ENCODE measurements around the gene GMDS. TPM values are rescaled to one million over a fixed set of nuclear protein-coding genes. Genes with fewer than 3 reads are reported as not detected.

GMDS gene
- total RNA-seq, 1 experiment from 2014 or later = 23.6 TPM

DNA sequence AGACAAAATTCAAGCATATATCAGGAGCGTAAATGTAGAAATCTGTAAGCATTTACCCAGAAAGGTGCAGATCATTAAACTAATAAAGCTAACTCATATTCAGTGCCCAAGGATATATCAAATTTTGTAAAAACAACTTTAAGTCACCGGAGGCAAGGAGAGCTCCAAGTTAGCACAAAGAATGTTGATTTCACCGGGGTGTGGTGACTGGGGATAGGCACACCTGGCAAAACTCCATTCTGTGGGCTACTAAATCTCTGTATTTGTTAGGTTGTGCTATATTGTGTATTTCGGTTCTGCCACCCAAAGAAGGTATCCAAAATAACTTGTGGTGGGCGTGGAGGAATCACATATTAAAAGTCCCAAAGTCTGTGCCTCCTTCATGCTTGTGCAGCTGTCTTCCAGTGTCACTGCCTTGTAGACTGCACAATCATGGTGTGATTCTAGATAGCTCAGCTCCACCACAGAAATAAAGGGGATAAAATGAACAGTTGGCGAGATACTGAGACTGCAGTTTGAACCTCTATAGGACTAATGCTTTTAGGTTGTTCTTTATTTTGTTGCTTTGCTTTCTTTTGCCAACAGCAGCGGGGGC, 111.6 kb downstream of the GMDS start:
- no peak for DNase-seq (ENCODE audit: low spot score)

GRCh38 chr6:2132916-2133315, 112.5 kb downstream of the GMDS start:
- no peak for DNase-seq (ENCODE audit: low spot score)

DNA sequence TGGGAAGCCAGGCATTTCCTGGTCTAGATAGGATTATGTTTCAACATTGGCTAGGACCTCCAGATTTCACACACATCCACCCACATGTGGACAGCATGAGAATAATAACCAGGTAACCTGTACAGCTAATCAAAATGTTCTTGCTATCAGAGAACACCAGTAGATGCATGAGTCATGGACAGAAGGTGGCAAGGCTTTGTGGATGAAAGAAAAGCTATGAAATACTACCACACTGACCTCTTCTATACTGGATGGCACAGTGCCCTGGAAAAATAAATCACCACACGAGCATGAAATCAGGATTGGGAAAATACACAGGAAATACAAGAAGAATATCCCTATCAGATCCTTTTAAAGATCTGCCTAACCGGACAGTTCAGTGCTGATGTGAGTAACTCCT, 113.0 kb downstream of the GMDS start:
- no peak for DNase-seq (ENCODE audit: low spot score)

GRCh38 chr6:2129182-2129621, 116.2 kb downstream of the GMDS start:
- DNase-seq (ENCODE audit: low spot score) = peak; percentile 26

GRCh38 chr6:2127484-2127911, 117.9 kb downstream of the GMDS start:
- DNase-seq (ENCODE audit: low spot score) = no peak

DNA sequence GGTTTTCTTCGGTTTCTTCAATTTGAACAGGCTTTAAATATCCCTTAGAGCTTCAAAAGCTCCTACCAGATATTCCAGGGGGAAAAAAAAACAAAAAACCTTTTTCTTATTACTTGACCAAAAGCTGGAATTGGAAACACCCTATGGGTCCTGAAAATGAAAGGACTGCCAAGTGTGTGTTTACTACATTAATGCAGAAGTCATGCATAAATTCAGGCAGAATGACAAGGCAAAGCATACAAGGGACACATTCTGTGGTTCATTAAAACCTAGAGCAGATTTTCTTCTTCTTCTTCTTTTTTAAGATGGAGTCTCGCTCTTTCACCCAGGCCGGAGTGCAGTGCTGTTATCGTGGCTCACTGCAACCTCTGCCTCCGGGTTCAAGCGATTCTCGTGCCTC, 119.1 kb downstream of the GMDS start:
- DNase-seq (ENCODE audit: low spot score) = no peak

DNA sequence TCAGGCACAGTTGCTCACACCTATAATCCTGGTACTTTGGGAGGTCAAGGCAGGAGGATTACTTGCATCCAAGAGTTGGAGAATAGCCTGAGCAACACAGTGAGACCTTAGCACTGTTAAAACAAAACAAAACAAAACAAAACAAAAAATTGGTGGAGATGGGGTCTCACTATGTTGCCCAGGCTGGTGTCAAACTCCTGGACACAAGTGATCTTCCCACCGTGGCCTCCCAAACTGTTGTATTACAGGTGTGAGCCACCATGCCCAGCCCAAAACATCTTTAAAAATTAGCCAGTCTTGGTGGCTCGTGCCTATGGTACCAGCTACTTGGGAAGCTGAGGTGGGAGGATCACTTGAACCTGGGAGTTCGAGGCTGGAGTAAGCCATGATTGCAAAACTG, 120.2 kb downstream of the GMDS start:
- no peak for DNase-seq (ENCODE audit: low spot score)

DNA sequence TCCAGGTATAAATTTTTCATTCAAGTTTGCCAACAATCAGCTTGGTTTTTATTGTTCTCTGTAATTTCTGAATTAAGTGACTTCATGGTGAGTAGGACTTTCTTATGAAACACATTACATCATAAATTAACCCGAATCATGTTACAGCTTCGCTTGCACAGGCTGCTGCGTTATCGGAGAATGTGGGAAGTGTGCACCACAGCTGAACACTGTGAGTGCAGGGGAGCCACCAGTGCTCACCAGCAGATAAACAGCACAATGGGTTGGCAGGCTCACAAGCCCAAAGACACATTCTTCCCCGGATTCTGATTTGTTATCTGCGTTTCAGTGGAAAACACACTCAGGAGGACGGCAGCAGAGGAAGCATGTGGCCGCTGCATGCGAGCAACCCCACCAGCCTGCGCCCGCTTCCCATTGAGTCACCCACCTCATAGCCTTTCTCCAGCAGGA, 121.1 kb downstream of the GMDS start:
- DNase-seq (ENCODE audit: low spot score) = peak; percentile 63

- DNase-seq (ENCODE audit: low spot score) = no peak
Observed at GRCh38 chr6:2120912-2121311, 124.5 kb downstream of the GMDS start.

- DNase-seq (ENCODE audit: low spot score) = no peak
Observed at GRCh38 chr6:2119275-2119674, 126.1 kb downstream of the GMDS start.

DNA sequence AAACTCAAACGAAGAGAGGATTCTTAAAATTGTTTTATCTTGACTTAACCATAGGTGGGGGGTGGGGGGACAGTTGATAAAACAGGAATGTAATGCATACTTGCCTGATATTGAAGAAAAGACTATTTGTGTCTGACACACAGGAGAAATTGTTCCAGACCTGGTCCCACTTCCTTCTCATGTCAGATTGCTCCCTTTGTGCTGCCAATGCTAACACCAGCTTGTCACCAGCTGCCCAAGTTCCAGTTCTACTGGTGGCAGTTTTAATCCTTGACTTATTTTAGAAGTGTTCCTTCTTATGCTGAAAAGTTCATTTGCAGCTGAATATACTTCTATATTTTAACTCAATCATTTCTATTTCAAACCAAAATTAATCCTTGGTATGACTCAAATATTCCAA, 127.3 kb downstream of the GMDS start:
- DNase-seq (ENCODE audit: low spot score) = no peak

- no peak for DNase-seq (ENCODE audit: low spot score)
Observed at GRCh38 chr6:2117447-2117846, 128.0 kb downstream of the GMDS start.

GRCh38 chr6:2116496-2116895, 128.9 kb downstream of the GMDS start:
- DNase-seq (ENCODE audit: low spot score) = no peak

- no peak for DNase-seq (ENCODE audit: low spot score)
Observed at GRCh38 chr6:2114100-2114499, 131.3 kb downstream of the GMDS start.

GRCh38 chr6:2111162-2111677, 134.2 kb downstream of the GMDS start:
- DNase-seq (ENCODE audit: low spot score) = peak; percentile 9

DNA sequence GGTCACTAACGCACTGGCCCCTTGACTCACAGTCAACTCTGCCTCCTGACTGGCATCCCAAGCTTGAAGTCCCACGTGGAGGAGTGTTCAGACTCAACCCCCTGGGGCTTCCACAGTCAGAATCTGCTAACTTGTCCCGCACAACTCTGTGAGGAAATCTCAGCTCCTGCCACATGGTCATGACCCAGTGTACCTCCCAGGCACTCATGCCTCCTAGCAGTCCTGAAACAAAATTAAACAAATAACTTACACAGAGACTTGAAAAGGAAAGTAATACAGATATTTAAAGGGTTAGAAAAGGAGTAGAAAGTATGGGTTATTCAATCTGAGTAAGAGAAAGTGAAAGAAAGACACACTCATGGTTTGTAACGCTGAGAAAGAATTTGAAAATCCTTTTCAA, 134.9 kb downstream of the GMDS start:
- DNase-seq (ENCODE audit: low spot score) = peak; percentile 8

DNA sequence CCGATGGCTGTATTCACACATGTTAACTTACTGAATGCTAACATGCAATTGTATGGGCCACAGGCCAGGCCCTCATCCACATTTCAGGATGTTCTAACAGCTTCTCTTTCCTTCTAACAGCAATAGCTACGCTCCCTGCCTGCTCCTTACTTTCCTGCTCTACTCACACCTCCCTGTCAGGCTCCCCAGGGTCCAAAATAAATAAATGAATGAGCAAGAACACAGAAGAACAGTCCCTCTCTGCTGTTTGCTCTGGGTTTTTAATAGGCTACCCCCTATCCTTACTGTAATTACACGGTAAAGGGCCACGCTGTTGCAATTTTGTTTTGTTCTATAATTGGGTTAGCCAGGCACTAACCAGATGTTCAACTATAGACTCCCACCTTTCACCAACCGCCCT, 135.6 kb downstream of the GMDS start:
- no peak for DNase-seq (ENCODE audit: low spot score)

DNA sequence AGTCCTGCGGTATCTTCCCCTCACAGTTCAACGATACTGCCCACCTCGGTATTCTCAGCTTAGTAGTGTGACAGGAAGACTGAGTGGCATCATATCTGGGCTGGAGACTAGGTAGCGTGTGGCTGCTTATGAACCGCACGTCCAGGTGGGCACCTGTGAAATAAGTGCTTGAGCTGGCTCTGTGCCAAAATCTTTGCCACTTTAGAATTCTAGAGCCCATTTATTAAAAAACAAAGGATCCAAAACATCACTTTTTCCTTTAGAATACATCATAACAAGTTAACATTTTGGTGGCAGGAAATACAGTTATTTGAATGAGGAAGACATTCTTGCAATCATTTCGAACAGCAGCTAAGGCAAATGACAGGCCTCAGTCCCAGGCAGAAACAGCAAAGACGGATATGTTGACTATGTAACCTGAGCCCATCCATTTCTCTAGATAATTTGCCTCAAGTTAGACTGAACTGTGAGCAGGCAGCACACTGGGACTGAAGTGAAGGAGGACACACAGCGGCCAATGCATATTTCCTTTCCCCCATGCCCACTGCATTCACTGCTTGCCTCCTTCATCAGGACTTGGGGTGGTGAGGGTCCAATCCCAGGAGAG, 136.6 kb downstream of the GMDS start:
- DNase-seq (ENCODE audit: low spot score) = no peak

GRCh38 chr6:2104524-2104880, 140.9 kb downstream of the GMDS start:
- no peak for DNase-seq (ENCODE audit: low spot score)

GRCh38 chr6:2103765-2104523, 141.5 kb downstream of the GMDS start:
- DNase-seq (ENCODE audit: low spot score) = peak; percentile 62

- no peak for DNase-seq (ENCODE audit: low spot score)
Observed at GRCh38 chr6:2102966-2103365, 142.4 kb downstream of the GMDS start.

DNA sequence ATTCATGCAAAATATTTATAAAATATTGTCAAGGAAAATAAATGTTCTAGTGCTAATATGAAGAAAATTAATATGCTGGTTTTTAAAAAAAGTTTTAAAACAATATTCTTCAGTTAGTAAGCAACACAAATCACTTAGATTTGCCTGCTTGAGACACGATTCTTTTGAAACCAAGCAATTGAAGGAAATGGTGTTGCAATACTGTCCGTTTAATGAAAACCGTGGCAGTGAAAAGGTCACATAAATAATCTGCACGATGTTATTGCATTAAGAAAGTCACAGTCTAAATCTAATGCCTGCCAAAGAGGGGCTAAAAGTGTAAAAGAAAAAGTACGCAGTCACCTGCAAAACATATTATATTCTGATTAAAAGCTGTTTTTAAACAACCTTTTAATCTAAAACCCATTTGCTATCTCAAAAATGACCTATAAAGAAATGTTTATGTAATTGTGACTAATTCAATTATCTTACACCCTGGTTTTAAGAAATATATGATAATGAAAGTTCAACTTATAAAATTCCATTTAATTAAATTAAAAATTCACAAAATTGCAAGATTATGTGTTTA, 143.0 kb downstream of the GMDS start:
- peak; percentile 13 for DNase-seq (ENCODE audit: low spot score)

DNA sequence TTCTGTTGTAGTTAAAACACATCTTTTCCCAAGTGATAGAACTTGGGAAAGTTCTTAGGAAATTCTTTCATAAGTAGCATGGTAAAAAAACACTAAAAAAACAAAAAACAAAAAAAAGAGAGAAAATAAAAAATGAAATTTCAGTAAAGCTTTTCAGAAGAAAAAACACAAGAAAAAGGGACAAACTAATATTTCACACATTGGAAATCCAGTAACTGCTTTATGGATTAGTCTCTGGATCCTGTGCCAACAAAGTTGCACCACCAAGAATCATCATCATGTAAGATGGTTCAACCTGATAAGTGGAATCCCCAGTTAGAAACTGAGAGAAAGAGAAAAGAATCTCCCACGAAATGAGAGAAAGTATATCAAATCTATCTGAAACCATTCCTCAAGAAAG, 144.2 kb downstream of the GMDS start:
- DNase-seq (ENCODE audit: low spot score) = no peak
